ENCODE data around the gene LONRF2. TPM values are rescaled to one million over a fixed set of nuclear protein-coding genes. Genes with fewer than 3 reads are reported as not detected.

The LONRF2 gene
- total and polyA plus RNA-seq, 2 donors (not counting 1 experiment from before 2014, with no cell fraction given), result under 0.01 to 0.01 TPM

GRCh38 chr2:100253786-100254185, 68.5 kb downstream of the LONRF2 start:
- no peak overlapping the region for H3K9ac ChIP-seq (ENCODE audit: insufficient read depth, low read length)
- H3K27me3 ChIP-seq (ENCODE audit: control insufficient read depth, insufficient read depth, low read length), result no peaks in the 10 kb centered on the region
- no peak overlapping the region for H2AFZ ChIP-seq (ENCODE audit: low read length)
- H3K4me2 ChIP-seq (ENCODE audit: extremely low read depth, insufficient read depth, low read length), result no peak overlapping the region
- TF ChIP-seq CTCF (conservative IDR thresholded peaks at IDR 0.05 in 1 of 2, IDR thresholded peaks at IDR 0.05 in 1 of 2; ENCODE audit: low read depth in 1 of 2, low read length in 2 of 2) (no peak), EZH2 (IDR thresholded peaks at IDR 0.05; ENCODE audit: low read length, missing control alignments) (no peak)
- no peaks in the 10 kb centered on the region for H4K20me1 ChIP-seq (ENCODE audit: control insufficient read depth, extremely low read depth, insufficient read depth, low read length)
- H3K27ac ChIP-seq (ENCODE audit: insufficient read depth, low read length), result no peak overlapping the region
- H3K4me1 ChIP-seq (ENCODE audit: control insufficient read depth, extremely low read depth, insufficient read depth, low read length), result no peaks in the 10 kb centered on the region
- H3K79me2 ChIP-seq (ENCODE audit: control insufficient read depth, insufficient read depth, low read length), result no peaks in the 10 kb centered on the region
- H3K36me3 ChIP-seq (ENCODE audit: control insufficient read depth, insufficient read depth, low read length), result no peaks in the 10 kb centered on the region
- H3K9me3 ChIP-seq (ENCODE audit: control insufficient read depth, insufficient read depth, low read depth, low read length), result no peaks in the 10 kb centered on the region
- no peak for DNase-seq (ENCODE audit: low read depth in 2 of 2)
- no peak overlapping the region for H3K4me3 ChIP-seq (replicated peaks in 1 of 4; ENCODE audit: control extremely low read depth in 1 of 4, insufficient read depth in 1 of 4, low read depth in 3 of 4, low read length in 4 of 4)

GRCh38 chr2:100252811-100253698, 69.2 kb downstream of the LONRF2 start:
- no peaks in the 10 kb centered on the region for H3K9me3 ChIP-seq (ENCODE audit: control insufficient read depth, insufficient read depth, low read depth, low read length)
- no peaks in the 10 kb centered on the region for H3K36me3 ChIP-seq (ENCODE audit: control insufficient read depth, insufficient read depth, low read length)
- no peaks in the 10 kb centered on the region for H3K27me3 ChIP-seq (ENCODE audit: control insufficient read depth, insufficient read depth, low read length)
- H3K9ac ChIP-seq (ENCODE audit: insufficient read depth, low read length), result no peak overlapping the region
- no peaks in the 10 kb centered on the region for H4K20me1 ChIP-seq (ENCODE audit: control insufficient read depth, extremely low read depth, insufficient read depth, low read length)
- TF ChIP-seq EZH2 (IDR thresholded peaks at IDR 0.05; ENCODE audit: low read length, missing control alignments) (no peak), CTCF (conservative IDR thresholded peaks at IDR 0.05 in 1 of 2, IDR thresholded peaks at IDR 0.05 in 1 of 2; ENCODE audit: low read depth in 1 of 2, low read length in 2 of 2) (no peak)
- no peak overlapping the region for H3K27ac ChIP-seq (ENCODE audit: insufficient read depth, low read length)
- no peak overlapping the region for H2AFZ ChIP-seq (ENCODE audit: low read length)
- no peak for DNase-seq (ENCODE audit: low read depth in 2 of 2)
- H3K4me1 ChIP-seq (ENCODE audit: control insufficient read depth, extremely low read depth, insufficient read depth, low read length), result no peaks in the 10 kb centered on the region
- no peak overlapping the region for H3K4me2 ChIP-seq (ENCODE audit: extremely low read depth, insufficient read depth, low read length)
- no peaks in the 10 kb centered on the region for H3K79me2 ChIP-seq (ENCODE audit: control insufficient read depth, insufficient read depth, low read length)
- H3K4me3 ChIP-seq (replicated peaks in 1 of 4; ENCODE audit: control extremely low read depth in 1 of 4, insufficient read depth in 1 of 4, low read depth in 3 of 4, low read length in 4 of 4), result no peak overlapping the region

- Histone ChIP-seq H3K9me3 (ENCODE audit: control insufficient read depth, insufficient read depth, low read depth, low read length) (no peaks in the 10 kb centered on the region), H3K27ac (ENCODE audit: insufficient read depth, low read length) (no peak overlapping the region), H3K36me3 (ENCODE audit: control insufficient read depth, insufficient read depth, low read length) (no peaks in the 10 kb centered on the region), H3K4me2 (ENCODE audit: extremely low read depth, insufficient read depth, low read length) (no peak overlapping the region), H3K9ac (ENCODE audit: insufficient read depth, low read length) (no peak overlapping the region), H2AFZ (ENCODE audit: low read length) (no peak overlapping the region), H3K27me3 (ENCODE audit: control insufficient read depth, insufficient read depth, low read length) (no peaks in the 10 kb centered on the region), H3K4me3 (replicated peaks in 1 of 4; ENCODE audit: control extremely low read depth in 1 of 4, insufficient read depth in 1 of 4, low read depth in 3 of 4, low read length in 4 of 4) (no peak overlapping the region), H3K79me2 (ENCODE audit: control insufficient read depth, insufficient read depth, low read length) (no peaks in the 10 kb centered on the region), H4K20me1 (ENCODE audit: control insufficient read depth, extremely low read depth, insufficient read depth, low read length) (no peaks in the 10 kb centered on the region), H3K4me1 (ENCODE audit: control insufficient read depth, extremely low read depth, insufficient read depth, low read length) (no peaks in the 10 kb centered on the region)
- TF ChIP-seq CTCF (conservative IDR thresholded peaks at IDR 0.05 in 1 of 2, IDR thresholded peaks at IDR 0.05 in 1 of 2; ENCODE audit: low read depth in 1 of 2, low read length in 2 of 2) (no peak), EZH2 (IDR thresholded peaks at IDR 0.05; ENCODE audit: low read length, missing control alignments) (no peak)
- no peak for DNase-seq (ENCODE audit: low read depth in 2 of 2)
These were observed 71.7 kb downstream of the LONRF2 start for GRCh38 chr2:100250645-100251044.

All from fibroblast of lung (primary cell).